Measurements from ENCODE around the gene TSGA10IP.
A peak's percentile ranks its signal among the peaks of the same experiment; 100 is the strongest.

TSGA10IP gene

DNA sequence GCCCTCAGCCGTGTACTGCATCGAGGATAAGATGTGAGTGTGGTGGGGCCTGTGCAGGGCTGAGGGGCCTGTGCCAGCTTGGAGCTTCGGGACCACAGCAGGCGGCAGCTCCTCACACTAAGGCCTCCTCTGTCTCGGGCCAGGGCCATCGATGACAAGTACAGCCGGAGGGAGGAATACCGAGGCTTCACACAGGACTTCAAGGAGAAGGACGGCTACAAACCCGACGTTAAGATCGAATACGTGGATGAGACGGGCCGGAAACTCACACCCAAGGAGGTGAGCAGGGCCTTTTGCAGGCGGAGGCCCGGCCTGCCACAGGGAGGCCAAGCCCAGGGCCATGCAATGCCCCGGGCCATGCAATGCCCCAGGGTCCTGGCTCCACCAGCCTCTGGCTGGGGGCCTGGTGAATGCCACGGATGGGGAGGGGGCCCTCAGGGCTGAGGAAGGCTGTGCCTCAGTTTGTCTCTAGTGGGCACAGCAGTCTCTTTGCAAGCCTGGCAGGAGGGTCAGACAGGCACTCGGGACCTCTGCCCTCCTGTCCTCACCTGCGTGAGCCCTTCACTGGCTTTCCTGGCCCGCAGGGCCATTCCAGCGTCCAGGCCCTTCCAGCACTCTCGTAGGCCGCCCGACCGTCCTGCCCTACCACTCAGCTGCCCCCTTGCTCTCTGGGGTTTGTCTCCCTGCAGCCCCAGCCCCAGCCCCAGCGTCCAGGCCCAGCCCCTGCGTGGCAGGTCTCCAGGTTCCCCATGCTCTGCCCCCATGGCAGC, 32.5 kb downstream of the TSGA10IP start:
- DNase-seq, result no peak

DNA sequence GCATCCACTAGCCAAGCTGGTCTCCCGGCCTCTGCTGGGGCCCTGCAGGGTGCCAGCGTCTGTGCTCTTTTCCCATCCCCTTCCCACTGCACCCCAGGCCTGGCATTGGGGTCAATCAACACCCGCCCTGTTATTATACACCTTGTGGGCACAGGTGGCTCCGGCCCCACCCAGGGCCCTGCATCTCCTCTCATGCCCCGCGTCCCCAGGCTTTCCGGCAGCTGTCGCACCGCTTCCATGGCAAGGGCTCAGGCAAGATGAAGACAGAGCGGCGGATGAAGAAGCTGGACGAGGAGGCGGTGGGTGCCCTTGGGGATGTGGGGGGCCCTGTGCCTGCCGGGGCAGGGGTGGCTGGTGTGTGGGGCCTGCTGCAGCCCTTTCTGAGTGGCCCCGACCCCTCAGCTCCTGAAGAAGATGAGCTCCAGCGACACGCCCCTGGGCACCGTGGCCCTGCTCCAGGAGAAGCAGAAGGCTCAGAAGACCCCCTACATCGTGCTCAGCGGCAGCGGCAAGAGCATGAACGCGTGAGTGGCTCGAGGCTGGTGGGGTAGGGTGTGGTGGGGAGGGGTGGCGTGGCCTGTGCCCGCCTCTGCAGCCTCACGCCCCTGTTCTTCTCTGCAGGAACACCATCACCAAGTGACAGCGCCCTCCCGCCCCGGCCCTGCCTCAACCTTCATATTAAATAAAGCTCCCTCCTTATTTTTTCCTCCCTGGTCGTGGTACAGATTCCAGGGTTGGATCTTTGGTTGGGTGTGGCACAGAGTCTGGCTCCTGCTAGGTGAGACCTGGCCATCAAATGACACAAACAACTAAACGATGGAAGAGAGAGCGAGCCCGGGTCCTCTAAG, 33.3 kb downstream of the TSGA10IP start:
- DNase-seq, result no peak

DNA sequence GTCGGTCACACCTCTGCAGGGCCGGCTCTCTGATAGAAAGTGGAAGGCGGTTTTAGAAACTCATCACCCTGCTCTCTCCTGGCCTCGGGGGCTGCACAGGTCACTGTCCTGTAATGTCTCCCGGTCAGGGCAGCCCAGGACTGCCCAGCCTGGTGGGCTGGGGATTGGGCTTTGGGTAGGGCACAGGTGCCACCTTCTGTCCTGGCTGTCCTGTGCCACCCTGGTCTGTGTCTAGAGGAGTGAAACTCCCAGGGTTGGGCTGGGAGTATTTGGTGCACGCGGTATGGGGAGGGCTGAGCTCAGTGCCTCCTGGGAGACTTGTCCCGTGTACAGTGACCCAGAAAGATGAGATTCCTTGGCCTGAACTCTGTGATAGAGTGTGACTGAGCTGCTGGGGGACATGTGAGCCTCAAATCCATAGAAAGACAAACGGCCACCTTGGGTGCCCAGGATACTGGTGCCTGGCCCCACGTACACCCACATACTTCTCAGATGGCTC, 34.0 kb downstream of the TSGA10IP start:
- no peak for DNase-seq

DNA sequence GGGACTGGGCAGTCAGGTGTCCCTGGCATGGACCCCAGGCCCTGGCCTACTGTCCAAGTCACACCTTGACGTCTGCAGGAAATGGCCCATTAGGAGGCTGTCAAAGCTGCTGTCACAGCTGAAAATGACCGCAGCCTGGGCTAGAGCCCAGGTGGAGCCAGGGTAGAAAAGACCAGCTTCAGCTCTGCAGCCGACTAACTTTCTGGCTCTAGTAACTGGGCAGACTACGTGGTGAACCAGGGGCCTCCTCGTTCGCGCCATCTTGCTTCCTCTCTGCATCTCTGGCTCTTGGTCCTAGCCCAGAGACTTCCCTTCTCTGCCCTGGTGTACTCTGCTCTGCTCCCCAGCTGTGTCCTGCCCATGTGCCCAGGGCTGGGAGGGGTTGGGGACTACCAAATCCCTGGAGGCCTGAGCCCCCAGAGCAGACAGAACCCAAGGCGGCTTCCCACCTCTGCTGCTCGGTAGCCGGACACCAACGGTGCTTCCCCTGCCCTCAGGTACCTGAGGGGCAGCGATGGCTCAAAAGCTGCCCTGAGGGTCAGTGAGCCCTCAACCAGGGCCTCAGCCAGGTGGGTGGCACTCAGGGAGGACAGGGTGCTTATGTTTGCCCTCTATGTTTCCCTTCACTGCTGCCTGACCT, 35.9 kb downstream of the TSGA10IP start:
- DNase-seq, result no peak

DNA sequence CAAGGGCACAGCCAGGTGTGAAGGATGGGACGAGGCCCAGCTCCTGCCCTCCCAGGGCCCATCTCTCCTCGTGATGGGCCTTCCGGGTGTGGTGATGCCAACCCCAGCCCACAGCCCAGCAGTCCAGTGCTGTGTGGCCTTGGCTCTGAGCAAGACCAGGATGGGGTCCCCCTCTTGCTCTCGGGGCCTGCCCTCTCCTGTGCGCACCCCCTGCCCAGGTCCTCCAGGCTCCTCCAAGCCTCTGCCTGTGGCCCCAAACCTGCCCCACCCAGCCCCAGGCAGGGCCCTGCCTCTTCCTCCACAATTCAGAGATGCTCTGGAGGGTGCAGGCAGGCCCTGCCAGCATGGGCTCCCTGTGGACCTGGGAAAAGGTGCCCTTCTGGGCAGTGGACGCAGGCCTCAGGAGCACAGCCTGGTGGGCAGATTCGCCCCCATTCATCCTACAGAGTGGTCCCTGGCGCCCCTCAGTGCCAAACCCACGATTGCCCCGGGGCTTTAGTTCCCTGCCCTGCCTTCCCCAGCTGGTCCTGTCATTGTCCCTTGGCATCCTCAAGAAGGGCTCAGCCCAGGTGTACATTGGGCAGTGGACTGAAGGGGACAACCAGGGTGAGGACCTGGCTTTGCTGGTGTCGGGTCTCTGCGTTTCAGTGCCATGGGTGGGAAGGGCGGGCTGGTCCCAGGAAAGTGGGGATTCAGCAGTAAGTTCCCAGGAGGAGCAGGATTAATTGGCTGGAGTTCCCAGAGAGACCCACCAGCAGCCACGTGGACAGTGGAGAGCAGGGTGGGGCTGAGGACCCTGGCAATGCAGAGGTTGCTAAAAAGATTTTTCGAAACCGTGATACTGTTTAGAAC, 36.9 kb downstream of the TSGA10IP start:
- DNase-seq, result no peak

DNA sequence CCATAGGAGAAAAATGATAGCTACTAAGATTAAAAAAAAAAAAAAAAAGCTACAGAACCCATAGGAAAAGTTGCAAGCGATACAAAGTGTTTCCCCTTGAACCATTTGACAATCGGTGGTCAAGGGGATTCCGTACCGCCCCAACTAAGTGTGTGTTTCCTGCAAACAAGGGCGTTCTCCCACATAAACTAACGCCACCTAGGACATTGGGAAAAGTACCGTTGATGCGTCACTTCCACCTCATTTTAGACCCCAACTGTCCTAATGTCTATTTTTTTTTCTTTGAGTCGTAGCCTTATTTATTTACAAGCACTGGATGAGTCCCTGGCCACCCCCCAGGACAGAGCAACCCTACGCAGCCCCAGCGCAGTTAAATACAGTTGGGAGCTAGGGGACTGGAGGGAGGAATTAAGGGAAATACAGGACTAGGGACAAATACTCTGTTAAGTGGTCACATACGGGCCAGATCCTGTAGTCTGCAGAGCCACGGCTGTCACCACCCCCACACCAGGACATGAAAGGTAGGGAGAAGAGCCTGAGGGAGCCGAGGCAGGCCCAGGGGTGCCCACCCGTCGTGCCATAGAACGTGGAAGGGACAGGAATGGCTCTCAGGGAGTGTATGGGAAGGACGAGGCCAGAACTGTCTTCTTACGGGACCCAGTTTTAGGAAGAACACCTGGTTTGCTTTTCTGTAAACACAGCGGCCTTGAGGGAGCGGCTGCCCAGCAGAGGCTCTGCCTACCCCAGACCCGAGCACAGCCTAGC, 37.7 kb downstream of the TSGA10IP start:
- no peak for DNase-seq

DNA sequence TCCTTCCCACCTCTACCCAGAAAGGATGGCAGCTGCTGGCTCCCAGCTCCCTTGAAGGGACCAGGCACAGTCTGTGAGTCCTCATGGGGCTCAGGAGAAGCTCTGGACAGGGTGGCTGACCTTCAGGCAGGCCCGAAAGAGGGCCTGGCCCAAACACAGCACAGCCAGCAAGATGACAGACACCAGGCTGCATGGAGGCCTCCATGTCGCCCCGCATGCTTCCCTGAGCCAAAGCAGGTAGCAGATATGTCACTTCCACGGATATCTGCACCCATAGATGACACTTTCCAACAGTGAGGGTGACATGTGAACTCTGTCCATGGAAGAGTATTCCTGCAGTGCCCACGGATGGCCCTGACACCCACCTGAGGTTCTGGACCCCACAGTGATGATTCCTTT, 38.3 kb downstream of the TSGA10IP start:
- no peak for DNase-seq

DNA sequence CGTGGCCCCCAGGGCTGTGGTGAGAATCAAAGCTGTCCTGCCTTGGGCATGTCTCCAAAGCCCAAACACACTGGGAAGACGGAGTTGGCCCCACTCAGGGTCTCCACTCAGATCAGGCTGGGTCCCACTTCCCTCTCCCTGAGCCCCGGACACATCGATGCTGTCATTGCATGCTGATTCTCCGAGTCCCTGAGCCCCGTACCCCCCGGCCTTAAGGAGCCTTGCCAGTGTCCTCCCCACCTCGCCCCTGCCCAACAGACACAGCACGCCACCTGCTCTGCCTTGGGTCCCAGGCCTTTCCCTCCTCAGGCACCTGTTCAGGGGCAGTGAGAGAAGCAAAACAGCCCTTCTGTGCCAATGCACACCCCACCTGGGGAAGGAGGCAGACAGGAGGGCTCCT, 42.1 kb downstream of the TSGA10IP start:
- no peak for DNase-seq

DNA sequence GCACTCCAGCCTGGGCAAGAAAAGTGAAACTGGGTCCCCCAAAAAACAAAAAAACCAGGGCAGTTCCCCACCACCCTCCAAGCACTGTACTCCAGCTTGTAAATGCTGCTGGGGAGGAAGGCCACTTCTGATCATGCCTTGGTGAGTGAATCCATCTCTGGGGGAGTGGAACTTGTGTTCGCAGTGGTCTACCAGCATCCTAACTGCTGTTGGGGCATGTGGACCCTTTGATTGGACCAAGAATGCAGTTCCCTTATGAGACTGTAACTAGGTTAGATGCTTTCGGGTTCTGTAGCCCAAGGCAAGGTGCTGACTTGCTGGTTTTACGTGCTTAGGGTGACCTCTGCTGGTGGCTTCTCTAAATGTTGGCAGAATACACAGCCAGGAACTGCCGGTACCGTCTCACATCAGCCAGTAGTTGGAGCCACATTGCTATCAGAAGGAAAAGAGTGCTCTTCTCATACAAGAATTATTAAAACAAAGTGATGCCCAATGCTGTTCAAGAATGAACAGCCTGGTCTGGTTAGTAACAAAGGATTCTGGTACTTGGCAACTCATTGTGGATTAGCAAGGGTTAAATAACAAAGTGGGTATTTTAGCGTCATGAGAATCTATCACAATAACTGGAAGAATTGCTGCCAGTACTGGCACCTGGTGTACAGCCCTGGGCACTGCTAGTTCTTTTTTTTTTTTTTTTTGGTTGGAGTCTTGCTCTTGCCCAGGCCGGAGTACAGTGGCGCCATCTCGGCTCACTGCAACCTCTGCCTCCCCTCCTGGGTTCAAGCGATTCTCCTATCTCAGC, 43.7 kb downstream of the TSGA10IP start:
- peak; percentile 93 for DNase-seq

DNA sequence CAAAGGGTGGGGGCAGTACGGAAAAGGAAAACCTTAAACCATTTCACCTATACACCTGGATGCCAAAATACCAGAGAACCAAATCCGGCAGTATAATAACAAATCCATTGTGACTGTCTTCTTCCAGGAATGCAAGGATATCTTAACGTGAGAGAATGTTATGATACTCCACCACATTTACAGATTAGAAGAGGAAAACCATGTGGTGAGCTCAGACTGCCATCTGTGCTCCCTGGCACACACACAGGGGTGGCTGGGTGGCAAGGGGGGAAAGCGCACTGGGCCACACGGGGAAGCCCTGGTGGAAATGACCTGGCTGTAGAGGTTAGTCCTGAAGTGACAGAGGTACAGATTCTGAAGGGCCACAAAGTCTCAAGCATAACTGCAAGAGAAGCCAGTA, 46.8 kb downstream of the TSGA10IP start:
- peak; percentile 16 for DNase-seq

DNA sequence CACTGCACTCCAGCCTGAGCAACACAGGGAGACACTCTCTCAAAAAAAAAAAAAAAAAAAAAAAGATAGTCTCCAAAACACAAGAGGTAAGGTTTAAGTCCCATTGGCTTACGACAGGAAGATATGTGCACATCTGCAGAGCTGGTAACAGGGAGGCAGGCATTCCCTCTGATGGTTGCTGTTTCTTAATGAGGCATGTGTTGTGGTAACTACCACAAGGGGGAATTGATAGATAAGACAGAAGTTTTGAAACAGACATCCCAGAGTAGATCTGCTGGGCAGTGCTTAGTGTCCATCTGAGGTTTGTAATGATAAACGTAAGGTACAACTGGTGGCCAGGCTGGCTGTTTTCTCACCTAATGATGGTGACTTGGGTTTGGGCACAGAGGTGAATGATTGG, 52.0 kb downstream of the TSGA10IP start:
- no peak for DNase-seq

DNA sequence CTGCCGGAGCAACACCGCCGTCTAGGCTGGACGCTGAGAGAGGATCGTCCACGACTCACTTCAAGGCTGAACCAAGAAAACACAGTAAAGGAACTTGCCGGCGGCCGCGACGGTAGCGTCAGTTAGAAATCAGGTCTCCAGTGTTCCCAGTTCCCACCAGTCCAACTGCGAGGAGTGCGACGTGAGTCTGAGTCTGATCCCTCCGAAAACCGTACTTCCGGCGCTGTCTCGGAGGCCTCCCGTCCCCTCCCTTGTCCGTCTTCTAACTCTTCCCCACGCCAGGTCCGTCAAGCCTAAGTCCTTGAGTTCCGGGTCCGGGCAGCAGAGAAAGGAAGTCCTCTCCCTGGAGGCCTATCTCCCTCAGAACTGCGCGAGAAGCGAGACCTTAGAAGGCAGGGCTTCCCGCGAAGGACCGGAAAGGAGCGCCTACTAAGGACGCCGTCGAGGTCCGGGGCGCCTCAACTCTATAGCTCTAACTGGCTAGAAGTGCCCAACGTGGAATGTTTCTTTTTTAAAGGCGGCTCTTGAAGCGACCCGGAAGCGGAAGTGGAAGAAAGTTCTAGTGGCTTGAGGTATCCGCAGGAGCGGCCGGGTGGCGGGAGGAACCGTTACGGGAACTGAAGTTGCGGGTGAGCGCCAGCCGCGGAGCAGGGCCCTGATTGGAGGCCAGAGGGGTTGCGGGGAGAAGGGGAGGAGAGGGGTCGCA, 56.8 kb downstream of the TSGA10IP start, which contains the start of the genes BANF1 and EIF1AD:
BANF1 (plus strand) TSS at position 562 of the 706 bp plus-strand sequence. CDS start 748 bp downstream, outside the sequence.
EIF1AD (minus strand) TSS at position 216 of the 706 bp plus-strand sequence. CDS start 1,768 bp downstream, outside the sequence.
- peak; percentile 87 for DNase-seq

DNA sequence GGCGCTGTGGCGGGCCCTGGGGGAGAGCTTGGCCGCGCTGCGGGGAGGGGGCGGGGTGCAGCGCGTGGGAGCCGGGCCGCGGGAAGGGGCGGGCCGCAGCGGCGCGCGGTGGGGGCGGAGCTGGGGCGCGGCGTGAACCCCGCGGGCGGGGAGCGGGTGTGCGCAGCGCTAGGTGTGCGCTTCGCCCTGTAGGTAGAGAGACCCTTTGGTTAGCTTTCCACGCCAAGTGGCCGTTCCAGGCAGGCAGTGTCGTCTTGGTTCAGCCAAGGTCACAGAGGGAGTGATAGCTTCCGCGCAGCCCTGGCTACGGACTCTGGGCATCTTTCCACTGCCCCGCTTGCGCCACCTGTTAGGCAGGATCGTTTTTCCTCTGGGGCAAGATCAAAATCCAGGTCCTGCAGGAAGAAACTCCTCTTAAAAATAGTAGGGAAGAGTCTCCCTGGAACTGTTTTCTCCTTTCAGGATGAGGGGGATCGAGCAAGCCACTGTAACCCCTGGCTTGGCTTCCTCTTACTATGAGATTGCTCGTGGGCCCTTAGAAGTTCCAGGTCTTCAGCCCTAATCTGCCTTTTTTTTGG, 57.5 kb downstream of the TSGA10IP start:
- DNase-seq, result no peak

DNA sequence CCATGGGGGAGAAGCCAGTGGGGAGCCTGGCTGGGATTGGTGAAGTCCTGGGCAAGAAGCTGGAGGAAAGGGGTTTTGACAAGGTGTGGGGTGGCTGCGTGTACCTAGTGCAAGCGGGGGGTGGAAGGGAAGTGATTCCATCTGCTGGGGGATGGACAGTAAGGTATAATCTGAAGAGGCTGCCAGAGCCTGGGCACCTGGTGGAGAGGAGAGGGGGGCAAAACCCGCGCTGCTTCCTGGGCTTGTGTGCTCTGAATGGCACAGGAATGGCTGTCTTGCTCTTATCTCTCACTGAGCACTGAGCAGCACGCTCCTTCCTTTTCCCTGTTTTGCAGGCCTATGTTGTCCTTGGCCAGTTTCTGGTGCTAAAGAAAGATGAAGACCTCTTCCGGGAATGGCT, 58.0 kb downstream of the TSGA10IP start:
- DNase-seq, result no peak

DNA sequence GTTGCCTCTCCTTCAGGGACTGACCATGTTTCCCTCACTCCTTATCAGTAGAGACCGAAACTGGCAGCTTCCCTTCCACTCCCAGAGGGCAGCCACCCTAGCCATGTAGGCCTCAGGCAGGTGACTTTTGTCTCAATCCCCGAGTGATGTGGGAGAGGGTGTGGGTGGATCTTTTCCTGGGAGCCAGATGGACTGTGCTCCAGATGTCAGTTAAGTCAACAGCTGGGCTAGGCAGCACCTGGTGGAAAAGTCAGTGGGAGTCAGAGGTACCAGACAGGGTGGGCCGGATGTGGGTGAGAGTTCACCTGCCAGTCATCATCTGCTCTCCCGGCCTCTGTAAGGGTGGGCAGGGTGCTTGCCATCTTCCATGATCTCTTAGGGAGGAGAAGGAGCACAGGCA, 58.9 kb downstream of the TSGA10IP start:
- DNase-seq, result no peak

DNA sequence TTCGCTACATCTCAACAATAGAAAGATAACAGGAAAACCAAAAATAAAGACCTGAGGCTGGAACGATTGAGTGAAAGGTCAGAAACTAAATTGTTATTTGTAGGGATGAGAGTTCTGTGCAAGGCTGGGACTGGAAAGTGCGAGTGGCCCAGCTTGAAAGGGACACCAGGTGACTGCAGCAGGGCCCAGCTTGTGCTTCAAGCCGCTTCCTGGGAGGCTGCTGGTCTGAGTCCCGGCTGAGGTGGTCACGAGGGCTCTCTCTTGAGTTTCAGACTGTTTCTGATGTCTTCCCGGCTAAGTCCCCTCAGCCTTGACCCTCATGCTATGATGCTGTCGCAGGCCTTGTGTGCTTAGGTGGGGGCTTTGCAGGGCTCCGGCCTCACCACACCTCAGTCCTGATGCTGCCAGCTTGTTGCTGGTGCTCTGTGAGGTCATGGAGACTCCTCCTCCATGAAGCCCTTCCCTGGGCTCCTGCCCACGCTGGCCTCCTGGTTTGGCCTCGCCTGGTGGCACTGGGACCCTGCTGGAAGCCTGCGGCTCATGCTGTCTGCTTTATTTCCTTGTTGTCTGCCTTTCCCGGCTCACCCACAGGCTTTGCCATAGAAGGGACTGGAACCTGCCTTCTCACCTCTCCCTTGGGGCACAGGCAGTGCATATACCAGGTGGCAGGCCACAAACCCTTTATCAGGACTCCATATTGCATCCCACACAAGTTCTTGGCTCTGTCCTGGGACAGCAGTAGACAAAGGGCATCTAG, 61.0 kb downstream of the TSGA10IP start:
- no peak for DNase-seq

DNA sequence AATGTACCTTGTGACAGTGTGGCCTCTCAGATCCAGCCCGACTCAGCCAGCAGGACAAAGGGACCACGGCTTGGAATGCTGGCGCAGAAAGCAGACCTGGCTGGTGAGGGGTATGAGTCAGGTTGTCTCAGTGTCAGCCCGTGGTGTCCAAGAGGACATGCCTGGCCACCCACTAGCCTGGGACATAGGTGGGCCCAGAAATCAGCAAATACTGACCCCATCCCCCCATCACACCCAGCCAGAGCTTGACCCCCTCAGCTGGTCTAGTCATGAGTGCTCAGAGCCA, 61.6 kb downstream of the TSGA10IP start:
- DNase-seq, result no peak

DNA sequence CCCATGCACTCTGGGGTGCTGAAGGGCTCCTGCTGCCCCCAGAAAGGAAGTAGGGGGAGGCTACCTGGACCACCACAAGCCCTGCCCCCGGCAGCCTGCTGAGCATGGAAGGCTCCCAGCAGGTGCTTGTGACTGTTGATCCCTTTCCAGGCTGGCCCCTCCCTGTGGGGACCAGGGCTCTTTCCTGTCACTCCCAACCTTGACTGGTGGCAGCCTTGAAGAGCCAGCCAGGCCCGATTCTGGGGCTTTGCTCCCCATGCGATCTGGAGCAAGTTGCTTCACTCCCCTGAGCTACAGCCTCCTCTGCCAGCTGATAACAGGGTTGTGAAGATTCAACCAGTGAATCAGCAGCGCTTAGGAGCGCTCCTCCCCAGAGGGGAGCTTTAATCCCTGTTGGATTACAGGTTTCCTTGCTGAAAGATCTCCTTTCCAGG, 61.9 kb downstream of the TSGA10IP start:
- DNase-seq, result no peak

DNA sequence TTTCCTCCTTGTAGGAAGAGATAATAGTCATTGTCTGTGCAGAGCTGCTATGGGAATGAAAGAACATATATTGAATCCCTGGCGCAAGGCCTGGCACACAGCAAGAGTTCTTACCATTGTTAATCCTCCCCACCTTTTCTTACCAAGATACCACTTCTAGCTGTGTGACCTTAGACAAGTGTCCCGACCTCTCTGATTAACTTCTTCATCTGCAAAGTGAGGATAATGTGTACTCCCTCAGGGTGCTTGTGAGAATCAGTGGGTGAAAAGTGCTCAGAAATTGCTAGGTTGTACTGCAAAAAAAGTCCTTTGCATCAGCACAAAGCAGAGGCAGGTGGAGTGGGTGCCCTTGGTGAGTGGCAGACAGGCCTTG, 62.8 kb downstream of the TSGA10IP start:
- DNase-seq, result no peak

All from NCI-H1694 treated with DMSO at 0.1 percent for 48 hours (cell line).